Kidney capillary endothelial cell (primary cell): Measurements from ENCODE around the gene ANAPC10.
"Not testable (repeated sequence)": the region's sequence is repeated elsewhere in the genome, so short reads cannot be mapped to it uniquely, and the experiment has no call there.

ENCODE experiments used
- DNase-seq: peaks from one replicate; pipeline ENCODE4 v3.0.0-alpha.2; 2018; ENCODE audit warnings: low spot score

The ANAPC10 gene

DNA sequence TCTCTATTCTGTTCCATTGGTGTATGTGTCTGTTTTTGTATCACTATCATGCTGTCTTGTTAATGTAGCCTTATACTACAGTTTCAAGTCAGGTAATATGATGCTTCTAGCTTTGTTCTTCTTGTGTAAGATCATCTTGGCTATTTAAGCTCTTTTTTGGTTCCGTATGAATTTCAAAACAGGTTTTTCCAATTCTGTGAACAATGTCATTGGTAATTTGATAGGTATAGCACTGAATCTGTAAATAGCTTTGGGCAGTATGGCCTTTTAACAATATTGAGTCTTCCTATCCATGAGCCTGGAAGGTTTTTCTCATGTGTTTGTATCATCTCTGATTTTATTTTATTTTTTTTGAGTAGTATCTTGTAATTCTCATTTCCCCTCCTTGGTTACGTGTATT, 94.3 kb downstream of the ANAPC10 start:
- no peak for DNase-seq

DNA sequence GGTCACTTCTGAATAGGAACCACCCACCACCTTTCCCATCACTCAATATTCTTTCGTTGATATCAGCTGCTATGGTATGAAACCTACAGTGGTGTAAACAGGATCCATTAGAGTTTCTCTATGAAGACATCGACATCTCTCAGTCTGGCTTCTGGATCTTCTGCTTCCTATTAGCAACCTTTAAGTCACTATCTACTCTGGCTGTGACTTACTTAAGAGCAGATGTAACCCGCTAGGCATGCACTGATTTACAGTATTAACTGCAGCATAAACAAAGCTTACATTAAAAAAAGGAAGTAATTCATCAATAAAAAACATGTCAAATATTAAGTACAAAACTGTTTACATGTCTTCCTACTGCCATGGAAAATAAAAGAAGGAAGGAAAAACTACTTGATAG, 96.4 kb downstream of the ANAPC10 start:
- no peak for DNase-seq

DNA sequence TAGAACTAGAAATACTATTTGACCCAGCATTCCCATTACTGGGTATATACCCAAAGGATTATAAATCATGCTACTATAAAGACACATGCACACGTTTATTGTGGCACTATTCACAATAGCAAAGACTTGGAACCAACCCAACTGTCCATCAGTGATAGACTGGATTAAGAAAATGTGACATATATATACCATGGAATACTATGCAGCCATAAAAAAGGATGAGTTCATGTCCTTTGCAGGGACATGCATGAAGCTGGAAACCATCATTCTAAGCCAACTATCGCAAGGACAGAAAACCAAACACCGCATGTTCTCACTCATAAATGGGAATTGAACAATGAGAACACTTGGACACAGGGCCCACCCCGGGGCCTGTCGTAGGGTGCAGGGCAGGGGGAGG, 97.3 kb downstream of the ANAPC10 start:
- DNase-seq: not testable (repeated sequence)

DNA sequence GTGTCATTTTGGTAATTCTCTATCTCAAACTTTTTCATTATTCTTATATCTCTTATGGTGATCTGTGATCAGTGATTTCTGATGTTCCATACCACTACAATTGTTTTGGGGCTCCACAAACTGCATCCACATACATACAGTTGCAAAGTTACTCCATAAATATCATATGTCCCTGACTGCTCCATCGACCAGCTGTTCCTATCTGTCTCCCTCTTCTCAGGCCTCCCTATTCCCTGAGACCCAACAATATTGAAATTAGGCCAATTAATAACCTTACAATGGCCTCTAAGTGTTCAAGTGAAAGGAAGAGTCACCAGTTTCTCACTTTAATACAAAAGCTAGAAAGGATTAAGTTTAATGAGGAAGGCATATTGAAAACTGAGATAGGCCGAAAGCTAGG, 108.7 kb downstream of the ANAPC10 start:
- no peak for DNase-seq

DNA sequence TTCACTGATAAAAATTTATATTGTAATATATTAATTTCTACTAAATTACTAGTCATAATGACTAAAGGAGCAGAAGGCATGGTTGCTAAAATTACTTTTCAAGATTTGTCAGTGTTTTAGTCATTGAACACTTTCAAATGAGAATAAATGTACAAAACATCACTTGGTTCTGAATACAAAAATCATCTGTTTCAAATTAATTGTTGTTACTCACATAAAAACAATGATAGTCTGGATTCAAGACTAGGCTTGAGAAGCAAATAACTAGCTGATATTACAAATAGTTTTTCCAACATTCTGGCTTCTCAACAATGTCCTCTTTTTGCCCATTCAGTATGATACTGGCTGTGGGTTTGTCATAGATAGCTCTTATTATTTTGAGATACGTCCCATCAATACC, 112.5 kb downstream of the ANAPC10 start:
- no peak for DNase-seq

DNA sequence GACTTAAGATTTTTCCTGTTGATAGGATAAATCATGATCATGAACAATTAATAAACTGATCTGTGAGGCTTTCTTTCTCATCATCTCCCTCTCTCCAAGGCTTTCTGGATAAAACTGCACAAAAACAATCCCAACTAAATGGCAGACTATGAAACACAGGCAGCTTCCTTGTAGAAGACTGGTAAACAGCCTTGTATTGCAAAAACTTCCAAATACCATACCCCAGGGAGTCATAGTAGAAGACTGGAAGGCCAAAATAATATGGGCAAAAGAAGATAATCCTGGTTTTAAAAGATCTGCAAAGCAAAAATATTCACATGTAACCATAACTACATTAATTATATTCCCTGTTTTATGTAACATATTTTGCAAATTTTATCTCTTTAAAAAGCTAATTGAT, 113.0 kb downstream of the ANAPC10 start:
- no peak for DNase-seq

DNA sequence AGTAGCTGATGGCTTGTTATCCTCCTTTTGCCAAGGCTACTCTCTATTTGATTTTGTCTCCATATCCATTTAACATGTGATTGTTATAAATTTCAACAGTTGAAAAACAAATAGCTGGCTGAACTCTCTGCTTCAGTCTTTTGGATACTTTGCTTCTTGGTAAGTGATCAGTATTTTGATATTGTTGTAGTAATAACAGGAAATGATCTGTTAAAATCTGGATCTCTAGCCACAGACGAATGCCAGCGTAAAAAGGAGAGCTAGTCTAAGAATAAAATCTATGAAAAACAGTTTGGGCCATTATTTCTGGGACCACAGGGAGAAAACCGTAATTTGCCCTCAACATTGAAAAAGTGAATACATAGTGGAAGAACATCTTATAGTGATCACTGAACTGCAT, 113.8 kb downstream of the ANAPC10 start:
- no peak for DNase-seq

DNA sequence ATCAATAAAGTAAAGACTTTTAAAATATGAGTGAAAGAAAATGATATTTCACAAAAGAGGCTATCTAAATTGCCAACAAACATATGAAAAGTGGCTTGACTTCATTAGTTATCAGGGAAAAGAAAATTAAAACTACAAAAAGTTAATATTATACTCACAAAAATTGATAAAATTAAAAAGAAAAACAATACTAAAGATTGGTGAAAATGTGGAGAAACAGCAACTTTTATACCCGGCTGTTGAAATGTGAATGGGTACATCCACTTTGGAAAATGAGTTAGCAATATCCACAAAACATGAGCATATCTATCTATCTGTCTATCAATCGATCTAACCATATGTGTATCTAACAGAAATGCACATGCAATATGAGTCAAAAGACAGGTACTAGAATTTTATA, 122.3 kb downstream of the ANAPC10 start:
- no peak for DNase-seq

DNA sequence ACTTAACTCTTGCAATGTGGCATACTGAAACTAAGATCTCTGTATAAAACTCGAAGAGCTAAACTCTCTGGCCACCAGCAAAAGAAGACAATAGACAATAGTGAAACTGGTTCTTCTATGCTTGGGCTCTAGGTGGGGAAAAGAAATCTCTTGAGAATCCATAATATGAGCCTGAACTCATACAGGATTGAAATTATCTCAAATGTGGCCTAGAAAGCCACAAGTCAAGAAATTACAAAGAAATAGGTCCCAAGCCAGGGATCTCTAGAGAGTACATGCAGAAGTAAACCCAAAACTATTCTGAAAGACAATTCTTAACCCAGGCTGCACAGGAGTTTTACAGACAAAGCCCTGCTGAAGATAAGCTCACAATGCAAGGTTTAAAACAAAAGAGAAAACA, 127.4 kb downstream of the ANAPC10 start:
- DNase-seq: no peak

DNA sequence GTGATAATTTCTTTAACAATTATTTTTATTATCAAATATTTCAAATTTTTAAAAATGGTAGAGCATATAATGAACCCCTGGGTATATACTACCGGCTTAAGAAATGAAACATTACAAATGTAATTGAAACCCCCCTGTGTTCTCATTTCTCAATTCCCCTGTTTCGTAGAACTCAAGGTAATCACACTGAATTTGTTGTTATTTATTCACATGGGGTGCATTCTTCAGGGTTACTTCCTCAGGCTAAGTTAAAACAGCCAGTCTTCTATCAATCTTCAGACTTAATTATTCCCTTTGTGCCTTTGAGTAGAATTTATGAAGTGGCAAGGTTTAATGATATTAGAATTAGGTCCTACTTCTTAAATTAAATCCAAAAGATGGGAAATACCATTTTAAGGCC, 128.2 kb downstream of the ANAPC10 start:
- no peak for DNase-seq

DNA sequence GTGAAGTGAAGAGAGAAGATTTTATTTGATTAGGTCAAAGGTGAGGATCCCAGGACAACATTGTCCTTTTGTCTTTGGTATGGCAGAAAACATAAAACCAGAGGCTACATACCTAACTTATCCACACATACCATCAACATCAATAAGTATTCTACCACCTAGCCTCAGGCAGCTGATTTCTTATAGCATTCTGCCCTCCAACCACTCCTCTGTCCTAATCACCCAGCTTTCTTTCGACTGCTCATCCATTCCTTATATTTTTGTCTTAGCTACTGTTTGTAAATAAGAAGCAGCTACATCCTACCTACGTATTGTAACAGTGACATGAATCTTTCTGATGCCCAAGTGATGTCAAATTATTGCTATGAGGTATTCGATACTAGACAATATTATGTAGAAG, 129.4 kb downstream of the ANAPC10 start:
- no peak for DNase-seq

DNA sequence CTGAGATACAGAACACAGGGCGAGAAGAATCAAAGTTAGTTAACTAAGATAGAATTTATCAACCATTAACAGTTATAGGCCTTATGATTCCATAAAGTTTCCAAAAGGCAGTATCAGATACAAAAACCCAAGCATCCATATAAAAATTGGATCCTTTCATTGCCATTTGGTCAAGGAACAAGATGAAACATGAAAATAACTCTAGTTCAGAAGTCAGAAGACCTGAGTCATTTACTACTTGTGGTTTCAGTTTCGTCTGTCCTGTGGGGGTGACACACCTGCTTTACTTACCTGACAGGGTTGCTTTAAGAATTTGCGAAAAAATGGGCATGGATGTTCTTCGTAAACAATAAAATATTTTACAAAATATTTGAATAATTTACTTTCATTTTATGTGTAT, 130.8 kb downstream of the ANAPC10 start:
- DNase-seq: no peak

DNA sequence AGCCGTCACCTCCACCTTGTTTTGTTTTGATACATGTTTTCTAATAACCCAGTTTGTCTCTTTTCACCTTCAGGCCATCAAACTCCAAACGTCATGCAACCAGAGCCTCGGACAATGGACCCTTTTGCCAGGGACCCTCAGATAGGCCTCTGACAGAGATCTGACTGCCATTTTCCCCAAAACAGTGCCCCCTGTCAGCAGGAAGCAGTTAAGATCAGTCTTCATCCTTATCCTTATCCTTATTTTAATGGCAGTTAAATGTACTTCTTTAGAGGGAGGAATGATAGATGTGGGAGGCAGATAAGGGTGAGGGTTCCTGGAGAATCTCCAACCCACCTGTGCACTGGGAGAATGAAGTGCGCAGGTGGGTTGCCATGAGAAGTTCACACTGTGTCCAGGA, 135.7 kb downstream of the ANAPC10 start:
- DNase-seq: no peak

DNA sequence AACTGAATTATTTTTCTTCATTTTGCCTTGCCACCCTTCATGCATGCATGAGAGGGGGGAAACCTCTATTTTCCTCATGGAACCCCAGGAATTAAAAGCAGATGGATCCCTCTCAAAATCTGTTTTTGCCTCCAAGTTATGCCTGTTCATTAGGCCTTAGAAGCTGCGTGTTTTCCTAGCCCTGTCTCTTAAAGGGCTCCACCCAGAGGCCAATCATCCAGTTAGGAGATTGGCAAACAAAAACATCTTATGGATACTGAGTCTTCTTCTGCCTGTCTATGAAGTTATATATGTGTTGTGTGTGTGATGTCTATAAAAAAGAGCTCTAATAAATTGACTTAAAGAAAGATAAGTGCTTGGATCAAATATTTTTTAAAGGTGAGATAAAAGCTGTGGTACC, 142.9 kb downstream of the ANAPC10 start:
- no peak for DNase-seq

DNA sequence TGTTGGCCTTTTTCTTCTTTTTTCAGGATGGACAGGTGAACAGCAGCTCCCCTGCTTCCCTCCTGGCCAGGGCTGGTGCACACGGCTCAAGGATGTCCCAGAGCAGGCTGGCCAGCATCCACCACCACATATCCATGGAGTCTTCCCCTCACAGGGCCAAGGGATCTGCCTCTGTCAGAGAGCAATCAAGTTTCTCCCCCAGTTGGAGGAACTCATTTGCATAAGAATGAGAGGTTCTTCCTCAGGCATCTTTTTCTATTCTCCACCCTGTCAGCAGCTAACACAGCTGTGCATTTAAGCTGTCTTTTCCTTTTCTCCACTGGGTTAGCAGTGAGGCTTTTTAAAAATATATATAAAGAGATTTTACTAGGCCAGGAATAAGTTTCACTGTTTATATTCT, 143.8 kb downstream of the ANAPC10 start:
- DNase-seq: no peak

DNA sequence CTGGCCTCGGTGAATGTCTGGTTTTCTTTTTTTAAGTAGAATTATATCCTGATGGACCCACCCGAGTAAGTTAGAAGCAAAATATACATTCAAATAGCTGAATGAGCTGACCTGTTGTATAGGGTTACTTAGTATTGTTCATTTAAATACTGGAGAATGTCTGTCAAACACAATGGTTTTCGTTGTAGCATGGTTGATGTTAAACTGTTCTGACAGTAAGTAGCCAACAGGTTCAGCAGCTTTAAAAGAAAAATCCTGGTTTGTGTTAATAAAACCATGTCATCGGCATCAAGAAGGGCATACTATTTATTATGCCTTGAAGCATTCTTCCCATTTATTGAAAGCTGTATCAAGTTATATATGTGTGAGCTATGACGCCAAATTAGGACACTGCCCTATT, 149.6 kb downstream of the ANAPC10 start:
- no peak for DNase-seq

DNA sequence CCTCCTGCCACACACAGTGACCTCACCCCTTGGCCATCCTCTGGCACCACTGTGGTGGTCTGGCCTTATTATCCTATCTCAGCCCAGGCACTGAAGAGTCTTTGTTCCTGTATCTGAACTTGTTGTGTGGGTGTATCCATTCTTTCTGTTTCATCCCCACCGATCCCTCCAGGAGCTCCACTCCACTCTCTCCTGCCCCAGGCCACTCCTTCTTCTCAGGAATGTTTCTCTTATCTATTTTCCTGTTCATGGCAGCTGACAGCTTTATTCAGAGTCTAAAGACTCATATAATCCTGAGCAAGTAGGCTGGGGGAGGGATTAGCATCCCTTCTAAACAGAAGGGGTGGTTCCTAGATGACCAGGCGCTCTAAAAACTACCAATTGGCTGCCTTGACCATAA, 150.0 kb downstream of the ANAPC10 start:
- DNase-seq: no peak
